Right cardiac atrium (tissue), 5 donors: ENCODE data around the gene ADAMTS16. TPM values are rescaled to one million over a fixed set of nuclear protein-coding genes. Genes with fewer than 3 reads are reported as not detected.
A peak's percentile ranks its signal among the peaks of the same experiment; 100 is the strongest.
"Not testable (repeated sequence)": the region's sequence is repeated elsewhere in the genome, so short reads cannot be mapped to it uniquely, and the experiment has no call there.

Experiments
- ATAC-seq, 2 donors: fragments of 200-7000 bp; cut with Tn5 transposase; one replicate each; pipeline versions ENCODE4 v1.8.0 to v1.9.1; 2020; ENCODE audit warnings: moderate library complexity in 2 of 2, mild to moderate bottlenecking in 1 of 2
- DNase-seq, 3 donors: peaks; one replicate each; pipeline ENCODE4 v3.0.0-alpha.2; 2020
- H3K27ac ChIP-seq: one replicate; pipeline ENCODE4 v1.5.1; 2013; ENCODE audit warnings: mild to moderate bottlenecking, low read length, control low read depth, moderate library complexity
- H3K27me3 ChIP-seq: one replicate; pipeline ENCODE4 v1.6.1; 2013; ENCODE audit not compliant: control insufficient read depth, insufficient read depth
- H3K4me1 ChIP-seq: one replicate; pipeline ENCODE4 v1.6.1; 2013; ENCODE audit warnings: low read length; ENCODE audit not compliant: control insufficient read depth, insufficient read depth
- H3K4me3 ChIP-seq: one replicate; pipeline ENCODE4 v1.5.1; 2013; ENCODE audit warnings: low read length, control low read depth
- H3K9me3 ChIP-seq: one replicate; pipeline ENCODE4 v1.6.1; 2013; ENCODE audit warnings: low read length; ENCODE audit not compliant: control insufficient read depth
- WGBS: extraction: QIAGEN DNeasy Blood & Tissue Kit; methylation state at CpG from one replicate; pipeline ENCODE4 v1.1.7; 2013; 5-methylcytosine and 5-hydroxymethylcytosine counted together
- intact Hi-C, 4 donors: fragments of 100-400 bp; cut with DNase I; formaldehyde crosslinking; loops; one replicate each; pipeline versions ENCODE4 v1.11.0 to v1.14.0; 2022 to 2023
- polyA plus RNA-seq: library from polyadenylated mRNA; stranded (reverse); fragments of 200-250 nt; gene quantifications from one replicate; pipeline ENCODE4 v1.2.3, GENCODE V29; 2013
- total RNA-seq, 4 donors: library from RNA; stranded (reverse); fragmentation: NEBNext Ultra II Directional; extraction: Animal tissue kit (Norgen Biotek cat#: 25700); gene quantifications; one replicate each; pipeline ENCODE4 v1.2.1, GENCODE V29; 2021
- donor health status: healthy with polysubstance abuse.
- donor health status: DM: no; HTN: yes; CAD: no.
- donor health status: DM: no; HTN: no; CAD: no.
- donor health status: DM: no; HTN: yes; CAD: no; lungs with severe emphysema.
- donor health status: DM: yes; HTN: yes; CAD: no.

Gene ADAMTS16
- total and polyA plus RNA-seq, 5 donors: not detected

GRCh38 chr5:5132234-5132633 lies 7.9 kb upstream of the ADAMTS16 start:
- no peak for ATAC-seq
- Histone ChIP-seq H3K27ac (no peak overlapping the region), H3K27me3 (no peaks in the 10 kb centered on the region), H3K9me3 (peaks cover 9% of the 10 kb centered on the region), H3K4me1 (no peaks in the 10 kb centered on the region), H3K4me3 (no peak overlapping the region)
- no peak for DNase-seq
- 84% methylated on average over 10 of the region's 10 CpGs for WGBS
- intact Hi-C loops: no loop called here

- Histone ChIP-seq H3K27me3 (no peaks in the 10 kb centered on the region), H3K9me3 (peaks cover 9% of the 10 kb centered on the region), H3K4me1 (no peaks in the 10 kb centered on the region), H3K4me3 (no peak overlapping the region), H3K27ac (no peak overlapping the region)
- 81% methylated on average over 15 of the region's 15 CpGs for WGBS
- ATAC-seq: no peak
- intact Hi-C loops: no loop called here
- no peak for DNase-seq
Measured at GRCh38 chr5:5132693-5133295, 7.3 kb upstream of the ADAMTS16 start.

GRCh38 chr5:5134107-5134506 lies 6.0 kb upstream of the ADAMTS16 start:
- Histone ChIP-seq H3K27ac (no peak overlapping the region), H3K9me3 (peaks cover 9% of the 10 kb centered on the region), H3K4me1 (no peaks in the 10 kb centered on the region), H3K4me3 (no peak overlapping the region), H3K27me3 (no peaks in the 10 kb centered on the region)
- intact Hi-C loops: no loop called here
- ATAC-seq (no peak), DNase-seq (no peak)
- WGBS: 94% methylated on average over 9 of the region's 9 CpGs

- H3K4me3 ChIP-seq: no peak overlapping the region
- H3K4me1 ChIP-seq: peaks cover 2% of the 10 kb centered on the region
- no peak overlapping the region for H3K27ac ChIP-seq
- H3K27me3 ChIP-seq: no peaks in the 10 kb centered on the region
- 58% methylated on average over 8 of the region's 8 CpGs for WGBS
- H3K9me3 ChIP-seq: peaks cover 7% of the 10 kb centered on the region
- intact Hi-C loops: loop anchor here in 1 of 4 donors (5.0 kb wide), 1 partner anchor 271 kb away; no protein-coding TSS in a partner anchor
- no peak for DNase-seq
- ATAC-seq: no peak
Measured at GRCh38 chr5:5135957-5136676, 4.0 kb upstream of the ADAMTS16 start.

- not testable (repeated sequence) for H3K27me3 ChIP-seq
- WGBS: 91% methylated on average over 22 of the region's 24 CpGs
- intact Hi-C loops: loop anchor here in 1 of 4 donors (5.0 kb wide), 1 partner anchor 269 kb away; no protein-coding TSS in a partner anchor
Measured at GRCh38 chr5:5137851-5138250, 2.3 kb upstream of the ADAMTS16 start.

GRCh38 chr5:5139336-5139776 lies 774 bp upstream of the ADAMTS16 start:
- DNase-seq (no peak), ATAC-seq (peak in 1 of 2 donors; percentile 25)
- H3K9me3 ChIP-seq: peaks cover 8% of the 10 kb centered on the region
- 17% methylated on average over 39 of the region's 39 CpGs for WGBS
- peaks cover 2% of the 10 kb centered on the region for H3K4me1 ChIP-seq
- H3K27me3 ChIP-seq: no peaks in the 10 kb centered on the region
- H3K4me3 ChIP-seq: no peak overlapping the region
- no peak overlapping the region for H3K27ac ChIP-seq
- intact Hi-C loops: loop anchor here in 1 of 4 donors (5.0 kb wide), 1 partner anchor 268 kb away; no protein-coding TSS in a partner anchor

More at GRCh38 chr5:5137851-5138250, 2.3 kb upstream of the ADAMTS16 start:
- H3K4me3 ChIP-seq, H3K27ac ChIP-seq, DNase-seq, ATAC-seq, H3K4me1 ChIP-seq: not testable (repeated sequence)
- peaks cover 10% of the 10 kb centered on the region for H3K9me3 ChIP-seq

GRCh38 chr5:5140479-5141338 lies 579 bp downstream of the ADAMTS16 start:
- WGBS: 1% methylated on average over 57 of the region's 57 CpGs
- DNase-seq: no peak
- Histone ChIP-seq H3K27me3 (no peaks in the 10 kb centered on the region), H3K27ac (no peak overlapping the region), H3K4me3 (peak overlapping the region; percentile 37), H3K4me1 (peaks cover 2% of the 10 kb centered on the region), H3K9me3 (peaks cover 7% of the 10 kb centered on the region)
- intact Hi-C loops: loop anchor here (5.0 kb wide), 3 partner anchors 262 to 282 kb away; partner anchors contain the start of gene ICE1 (in 1 of the 4)
- ATAC-seq: no peak

GRCh38 chr5:5141339-5141599 lies 1.1 kb downstream of the ADAMTS16 start:
- 23% methylated on average over 4 of the region's 4 CpGs for WGBS
- peaks cover 2% of the 10 kb centered on the region for H3K4me1 ChIP-seq
- no peak for ATAC-seq
- H3K4me3 ChIP-seq: no peak overlapping the region
- H3K27me3 ChIP-seq: no peaks in the 10 kb centered on the region
- H3K9me3 ChIP-seq: peaks cover 7% of the 10 kb centered on the region
- intact Hi-C loops: loop anchor here (5.0 kb wide), 3 partner anchors 261 to 281 kb away; partner anchors contain the start of gene ICE1 (in 1 of the 4)
- no peak for DNase-seq
- H3K27ac ChIP-seq: no peak overlapping the region

- intact Hi-C loops: loop anchor here (5.0 kb wide), 3 partner anchors 260 to 280 kb away; partner anchors contain the start of gene ICE1 (in 1 of the 4)
- DNase-seq (peak in 1 of 3 donors; percentile 33), ATAC-seq (no peak)
- WGBS: 20% methylated on average over 6 of the region's 6 CpGs
- peaks cover 5% of the 10 kb centered on the region for H3K9me3 ChIP-seq
- H3K27ac ChIP-seq: no peak overlapping the region
- peaks cover 2% of the 10 kb centered on the region for H3K4me1 ChIP-seq
- H3K27me3 ChIP-seq: no peaks in the 10 kb centered on the region
- H3K4me3 ChIP-seq: no peak overlapping the region
Measured at GRCh38 chr5:5141625-5142525, 1.7 kb downstream of the ADAMTS16 start.

GRCh38 chr5:5144441-5144840 lies 4.3 kb downstream of the ADAMTS16 start:
- no peak overlapping the region for H3K4me3 ChIP-seq
- peaks cover 2% of the 10 kb centered on the region for H3K4me1 ChIP-seq
- intact Hi-C loops: loop anchor here (5.0 kb wide), 3 partner anchors 258 to 278 kb away; partner anchors contain the start of gene ICE1 (in 1 of the 4)
- no peak overlapping the region for H3K27ac ChIP-seq
- DNase-seq (no peak), ATAC-seq (no peak)
- peaks cover 5% of the 10 kb centered on the region for H3K9me3 ChIP-seq
- H3K27me3 ChIP-seq: no peaks in the 10 kb centered on the region
- WGBS: 71% methylated on average over 7 of the region's 7 CpGs
